IMR-90 (cell line): ENCODE data around the gene KCNH4. TPM values are rescaled to one million over a fixed set of nuclear protein-coding genes. Genes with fewer than 3 reads are reported as not detected.

ENCODE experiments used
- ATAC-seq: fragments of 200-7000 bp; cut with Tn5 transposase; 2 replicates; pipeline ENCODE4 v1.9.1; 2020; ENCODE audit warnings: low read depth, mild to moderate bottlenecking, moderate library complexity
- BruUV-seq: library from RNA; stranded (reverse); fragments of 400-500 nt; replicated peaks from 2 replicates; lab custom pipeline; 2021; lab: Mats Ljungman, UMichigan
- CTCF ChIA-PET: fragments of 300-600 bp; formaldehyde crosslinking; extraction: SDS; loops from one replicate; lab custom pipeline; 2021; ENCODE audit warnings: antibody characterized with exemption; lab: Yijun Ruan, JAX
- POLR2A ChIA-PET: fragments of 300-600 bp; sonication (Branson Sonifier 250); formaldehyde crosslinking; loops from one replicate; lab custom pipeline; 2022; ENCODE audit warnings: antibody characterized with exemption; ENCODE audit not compliant: unreplicated experiment; lab: Charles Lee
- DNase-seq: peaks from one replicate; pipeline ENCODE4 v3.0.0; 2013
- H2AFZ ChIP-seq: replicated peaks from 2 replicates; pipeline ENCODE3; 2013; ENCODE audit warnings: low read length, mild to moderate bottlenecking; ENCODE audit not compliant: poor library complexity
- H2AK5ac ChIP-seq: 2 replicates; pipeline ENCODE4 v1.6.1; 2013; ENCODE audit warnings: low read depth, low read length, inconsistent platforms
- H2AK9ac ChIP-seq: replicated peaks from 2 replicates; pipeline ENCODE3; 2013; ENCODE audit warnings: mild to moderate bottlenecking, low read depth, low read length, moderate library complexity; ENCODE audit not compliant: poor library complexity
- H2BK120ac ChIP-seq: 2 replicates; pipeline ENCODE4 v1.6.1; 2013; ENCODE audit warnings: low read depth, low read length, inconsistent platforms
- H2BK15ac ChIP-seq: 3 replicates; pipeline ENCODE4 v1.6.1; 2013; ENCODE audit warnings: low read depth, low read length, inconsistent platforms
- H2BK20ac ChIP-seq: 2 replicates; pipeline ENCODE4 v1.6.1; 2013; ENCODE audit warnings: low read depth, mild to moderate bottlenecking, inconsistent platforms, low read length, moderate library complexity
- H2BK5ac ChIP-seq: 2 replicates; pipeline ENCODE4 v1.6.1; 2013; ENCODE audit warnings: mild to moderate bottlenecking, low read depth, low read length, inconsistent platforms; ENCODE audit not compliant: poor library complexity, severe bottlenecking
- H3K14ac ChIP-seq: replicated peaks from 2 replicates; pipeline ENCODE4 v1.6.1; 2013; ENCODE audit warnings: low read depth, low read length, inconsistent platforms
- H3K18ac ChIP-seq: 2 replicates; pipeline ENCODE4 v1.6.1; 2013; ENCODE audit warnings: low read depth, low read length, control low read depth
- H3K23ac ChIP-seq: 2 replicates; pipeline ENCODE4 v1.6.1; 2013; ENCODE audit warnings: low read depth, low read length, inconsistent platforms
- H3K27ac ChIP-seq: 2 replicates; pipeline ENCODE4 v1.5.1; 2013; ENCODE audit warnings: mild to moderate bottlenecking, control low read depth, low read length; ENCODE audit not compliant: insufficient read depth
- H3K27me3 ChIP-seq: 2 replicates; pipeline ENCODE4 v1.6.1; 2013; ENCODE audit warnings: low read length; ENCODE audit not compliant: control insufficient read depth, insufficient read depth
- H3K36me3 ChIP-seq: 2 replicates; pipeline ENCODE4 v1.6.1; 2013; ENCODE audit warnings: low read length, mixed read lengths; ENCODE audit not compliant: control insufficient read depth, insufficient read depth
- H3K4ac ChIP-seq: 2 replicates; pipeline ENCODE4 v1.6.1; 2013; ENCODE audit warnings: low read depth, low read length, inconsistent platforms
- H3K4me1 ChIP-seq: 2 replicates; pipeline ENCODE4 v1.6.1; 2013; ENCODE audit warnings: low read length, mixed read lengths; ENCODE audit not compliant: control insufficient read depth, insufficient read depth
- H3K4me2 ChIP-seq: 2 replicates; pipeline ENCODE4 v1.6.1; 2013; ENCODE audit warnings: low read depth, mild to moderate bottlenecking, control low read depth, low read length, moderate library complexity
- H3K4me3 ChIP-seq: 2 replicates; pipeline ENCODE4 v1.5.1; 2013; ENCODE audit warnings: low read depth, mild to moderate bottlenecking, control low read depth, low read length, moderate library complexity; ENCODE audit not compliant: insufficient read depth
- H3K56ac ChIP-seq: 2 replicates; pipeline ENCODE4 v1.6.1; 2013; ENCODE audit warnings: low read length, inconsistent platforms; ENCODE audit not compliant: insufficient read depth; ENCODE audit errors: extremely low read depth
- H3K79me1 ChIP-seq, 2 experiments: 2 replicates each; pipeline ENCODE4 v1.6.1; 2013; ENCODE audit warnings: low read length in 2 of 2, inconsistent platforms in 1 of 2, low read depth in 1 of 2
- H3K9ac ChIP-seq: 2 replicates; pipeline ENCODE4 v1.6.1; 2013; ENCODE audit warnings: low read depth, low read length, control low read depth
- H3K9me1 ChIP-seq: 2 replicates; pipeline ENCODE4 v1.6.1; 2013; ENCODE audit warnings: low read length, inconsistent platforms; ENCODE audit not compliant: insufficient read depth
- H3K9me3 ChIP-seq: 2 replicates; pipeline ENCODE4 v1.6.1; 2013; ENCODE audit warnings: low read length; ENCODE audit not compliant: control insufficient read depth, insufficient read depth
- H4K20me1 ChIP-seq: 2 replicates; pipeline ENCODE4 v1.6.1; 2013; ENCODE audit warnings: low read length, inconsistent platforms; ENCODE audit not compliant: insufficient read depth
- H4K5ac ChIP-seq: 2 replicates; pipeline ENCODE4 v1.6.1; 2013; ENCODE audit warnings: mild to moderate bottlenecking, low read depth, low read length, control low read depth
- H4K8ac ChIP-seq, 2 experiments: 2 replicates each; pipeline ENCODE4 v1.6.1; 2013; ENCODE audit warnings: low read depth in 2 of 2, low read length in 2 of 2, control low read depth in 1 of 2, inconsistent platforms in 1 of 2
- H4K91ac ChIP-seq: 2 replicates; pipeline ENCODE4 v1.6.1; 2013; ENCODE audit warnings: low read depth, low read length, inconsistent platforms; ENCODE audit not compliant: insufficient read depth
- BHLHE40 ChIP-seq: fragments of 150-350 bp; IDR thresholded peaks from 2 replicates; pipeline ENCODE4 v1.6.1; 2016; ENCODE audit warnings: mild to moderate bottlenecking, low read depth, low read length
- CEBPB ChIP-seq: IDR thresholded peaks from 2 replicates; pipeline ENCODE4 v1.6.1; 2012; ENCODE audit warnings: low read depth, low read length, improper control_type of control experiment
- CHD1 ChIP-seq: IDR thresholded peaks from 2 replicates; pipeline ENCODE4 v1.6.1; 2012; ENCODE audit warnings: low read depth, low read length, improper control_type of control experiment
- CTCF ChIP-seq: conservative IDR thresholded peaks from 2 replicates; pipeline ENCODE4 v1.5.1; 2012; ENCODE audit warnings: mild to moderate bottlenecking, low read depth, low read length, improper control_type of control experiment
- ELK1 ChIP-seq: fragments of 150-350 bp; IDR thresholded peaks from 2 replicates; pipeline ENCODE4 v1.6.1; 2016; ENCODE audit warnings: low read depth, mild to moderate bottlenecking, low read length, moderate library complexity, borderline replicate concordance
- FOS ChIP-seq: fragments of 150-350 bp; IDR thresholded peaks from 2 replicates; pipeline ENCODE4 v1.6.1; 2016; ENCODE audit warnings: low read depth, low read length
- MAFK ChIP-seq: IDR thresholded peaks from 2 replicates; pipeline ENCODE4 v1.6.1; 2012; ENCODE audit warnings: low read depth, low read length, improper control_type of control experiment
- MAZ ChIP-seq: IDR thresholded peaks from 2 replicates; pipeline ENCODE4 v1.6.1; 2012; ENCODE audit warnings: low read depth, mild to moderate bottlenecking, low read length, improper control_type of control experiment, moderate library complexity, borderline replicate concordance
- MXI1 ChIP-seq: IDR thresholded peaks from 2 replicates; pipeline ENCODE4 v1.6.1; 2012; ENCODE audit warnings: low read depth, mild to moderate bottlenecking, low read length, moderate library complexity, borderline replicate concordance
- NFE2L2 ChIP-seq: fragments of 150-350 bp; IDR thresholded peaks from 2 replicates; pipeline ENCODE4 v1.6.1; 2016; ENCODE audit warnings: low read depth, mild to moderate bottlenecking, low read length
- POLR2A ChIP-seq: IDR thresholded peaks from 2 replicates; pipeline ENCODE4 v1.6.1; 2012; ENCODE audit warnings: mild to moderate bottlenecking, low read depth, low read length
- RAD21 ChIP-seq: IDR thresholded peaks from 2 replicates; pipeline ENCODE4 v1.6.1; 2012; ENCODE audit warnings: low read length, improper control_type of control experiment
- RCOR1 ChIP-seq: IDR thresholded peaks from 2 replicates; pipeline ENCODE4 v1.6.1; 2012; ENCODE audit warnings: mild to moderate bottlenecking, low read length, improper control_type of control experiment; ENCODE audit not compliant: insufficient replicate concordance
- RFX5 ChIP-seq: IDR thresholded peaks from 2 replicates; pipeline ENCODE4 v1.8.0; 2012; ENCODE audit warnings: low read depth, mild to moderate bottlenecking, low read length, moderate library complexity
- SMC3 ChIP-seq: fragments of 150-350 bp; IDR thresholded peaks from 2 replicates; pipeline ENCODE4 v1.6.1; 2016; ENCODE audit warnings: low read depth, mild to moderate bottlenecking, antibody characterized with exemption, low read length, moderate library complexity
- USF2 ChIP-seq: fragments of 150-350 bp; IDR thresholded peaks from 2 replicates; pipeline ENCODE4 v1.6.1; 2017; ENCODE audit warnings: mild to moderate bottlenecking, antibody characterized with exemption, low read length, low read depth
- WGBS, 2 experiments: methylation state at CpG; one replicate each; pipeline versions ENCODE4 v1.1.5 to v1.1.7; 2013; ENCODE audit warnings: missing lambda C conversion rate in 2 of 2; ENCODE audit not compliant: insufficient read length in 1 of 2; ENCODE audit errors: extremely low coverage in 2 of 2; 5-methylcytosine and 5-hydroxymethylcytosine counted together
- dilution Hi-C: fragments of 300-500 bp; cut with HindIII; formaldehyde crosslinking; loops from one replicate; pipeline ENCODE4 v1.14.3; 2018; ENCODE audit warnings: low sequenced_read_pairs; ENCODE audit not compliant: unreplicated experiment
- in situ Hi-C: fragments of 300-500 bp; cut with MboI; formaldehyde crosslinking; loops from 3 replicates; pipeline ENCODE4 v1.14.3; 2019; ENCODE audit warnings: low sequenced_read_pairs, inconsistent platforms, mixed read lengths
- intact Hi-C: fragments of 100-400 bp; cut with micrococcal nuclease; formaldehyde crosslinking; loops from 2 replicates; pipeline ENCODE4 v1.10.0; 2022
- polyA plus RNA-seq, 3 experiments: library from polyadenylated mRNA; depleted of rRNA; stranded (reverse); fragments of >200 nt; gene quantifications; 2 replicates each; pipeline ENCODE4 v1.2.3, GENCODE V29; 2012; ENCODE audit warnings: low replicate concordance in 1 of 3
- total RNA-seq: library from RNA; depleted of rRNA; stranded (reverse); fragments of >200 nt; gene quantifications from 2 replicates; pipeline ENCODE4 v1.2.3, GENCODE V29; 2012

KCNH4 gene
- total and polyA plus RNA-seq, 2 of the 4 experiments (the other 2 are of a cell fraction): 0.03 TPM; not detected in 1

- ATAC-seq: no peak
- no peak overlapping the region for H4K5ac ChIP-seq
- POLR2A ChIA-PET: no interaction called here
These were observed 44.7 kb upstream of the KCNH4 start for GRCh38 chr17:42225646-42226045.

More at GRCh38 chr17:42225646-42226045, 44.7 kb upstream of the KCNH4 start:
- no peak overlapping the region for H3K4ac ChIP-seq
- WGBS, 2 experiments: no CpG with 5 or more reads among the region's 5 CpGs
- dilution Hi-C loops (no loop called here), in situ Hi-C loops (loop anchor here (10.0 kb wide), 1 partner anchor 299 kb away; no protein-coding TSS in a partner anchor), intact Hi-C loops (no loop called here)
- H3K4me1 ChIP-seq: peaks cover 4% of the 10 kb centered on the region
- H2BK5ac ChIP-seq: no peak overlapping the region
- no peak overlapping the region for H3K9ac ChIP-seq
- peaks cover 25% of the 10 kb centered on the region for H3K36me3 ChIP-seq
- no TSS peak for BruUV-seq
- no peaks in the 10 kb centered on the region for H3K27me3 ChIP-seq
- no peak for DNase-seq
- CTCF ChIA-PET: interaction anchor here (1.4 kb wide), 1 partner anchor 23 kb away, joined by 3 read pairs; no protein-coding TSS in a partner anchor
- H4K8ac ChIP-seq: no peak overlapping the region
- no peak overlapping the region for H3K18ac ChIP-seq
- no peak overlapping the region for H2BK15ac ChIP-seq
- no peak overlapping the region for H2AK5ac ChIP-seq
- H3K4me2 ChIP-seq: no peak overlapping the region
- no peak overlapping the region for H2BK120ac ChIP-seq
- peaks cover 22 to 57% of the 10 kb centered on the region in 2 experiments for H3K79me1 ChIP-seq
- no peak overlapping the region for H2BK20ac ChIP-seq
- H3K56ac ChIP-seq: no peak overlapping the region
- no peak overlapping the region for H3K4me3 ChIP-seq
- no peak overlapping the region for H2AK9ac ChIP-seq
- H3K23ac ChIP-seq: no peak overlapping the region
- H3K9me1 ChIP-seq: peaks cover 3% of the 10 kb centered on the region
- H3K14ac ChIP-seq: no peak overlapping the region
- H3K27ac ChIP-seq: no peak overlapping the region
- no peak overlapping the region for H4K91ac ChIP-seq
- peaks cover 20% of the 10 kb centered on the region; the same call in 1 of the 2 replicates for H4K20me1 ChIP-seq
- TF ChIP-seq RAD21 (no peak), MAZ (no peak), CHD1 (no peak), ELK1 (no peak), NFE2L2 (no peak), RCOR1 (no peak), SMC3 (no peak), CTCF (no peak), RFX5 (no peak), MAFK (no peak), USF2 (no peak), CEBPB (no peak), MXI1 (no peak), POLR2A (no peak), BHLHE40 (no peak), FOS (no peak)
- H2AFZ ChIP-seq: no peak overlapping the region
- H3K9me3 ChIP-seq: no peaks in the 10 kb centered on the region
